Ishikawa (cell line): ENCODE results near the gene SMYD3.

Experiments
- CEBPB ChIP-seq: IDR thresholded peaks from 2 replicates; pipeline ENCODE4 v1.6.1; 2012
- CREB1 ChIP-seq: IDR thresholded peaks from 2 replicates; pipeline ENCODE4 v1.6.1; 2012; ENCODE audit warnings: low read depth
- EGR1 ChIP-seq: IDR thresholded peaks from 2 replicates; pipeline ENCODE4 v1.6.1; 2012
- EP300 ChIP-seq: IDR thresholded peaks from 2 replicates; pipeline ENCODE4 v1.6.1; 2012; ENCODE audit warnings: borderline replicate concordance
- FOXM1 ChIP-seq: IDR thresholded peaks from 2 replicates; pipeline ENCODE4 v1.6.1; 2012; ENCODE audit warnings: low read depth, borderline replicate concordance
- MAX ChIP-seq: IDR thresholded peaks from 2 replicates; pipeline ENCODE4 v1.6.1; 2012
- NFIC ChIP-seq: IDR thresholded peaks from 2 replicates; pipeline ENCODE4 v1.6.1; 2012
- RAD21 ChIP-seq: IDR thresholded peaks from 2 replicates; pipeline ENCODE4 v1.6.1; 2012; ENCODE audit warnings: low read depth
- REST ChIP-seq: IDR thresholded peaks from 2 replicates; pipeline ENCODE4 v1.6.1; 2012; ENCODE audit warnings: low read depth, mild to moderate bottlenecking
- TAF1 ChIP-seq: IDR thresholded peaks from 2 replicates; pipeline ENCODE4 v1.6.1; 2012; ENCODE audit warnings: low read depth, mild to moderate bottlenecking
- TCF12 ChIP-seq: IDR thresholded peaks from 2 replicates; pipeline ENCODE4 v1.6.1; 2012; ENCODE audit warnings: low read depth
- TEAD4 ChIP-seq: IDR thresholded peaks from 2 replicates; pipeline ENCODE4 v1.6.1; 2012
- USF1 ChIP-seq: IDR thresholded peaks from 2 replicates; pipeline ENCODE4 v1.6.1; 2012
- YY1 ChIP-seq: IDR thresholded peaks from 2 replicates; pipeline ENCODE4 v1.6.1; 2012; ENCODE audit warnings: low read depth
- ZBTB7A ChIP-seq: IDR thresholded peaks from 2 replicates; pipeline ENCODE4 v1.6.1; 2012; ENCODE audit warnings: low read depth

Gene SMYD3

GRCh38 chr1:246010386-246010785 lies 496.7 kb downstream of the SMYD3 start:
- TF ChIP-seq ZBTB7A: no peak
- TF ChIP-seq EGR1: no peak
- TF ChIP-seq TAF1: no peak
- no peak for TF ChIP-seq TEAD4
- no peak for TF ChIP-seq CREB1
- no peak for TF ChIP-seq YY1
- TF ChIP-seq USF1: no peak
- TF ChIP-seq MAX: no peak
- TF ChIP-seq RAD21: no peak

GRCh38 chr1:246008363-246008831 lies 498.7 kb downstream of the SMYD3 start:
- TF ChIP-seq REST: no peak
- TF ChIP-seq YY1: no peak
- no peak for TF ChIP-seq EP300
- no peak for TF ChIP-seq USF1
- no peak for TF ChIP-seq TAF1
- no peak for TF ChIP-seq ZBTB7A
- TF ChIP-seq TCF12: no peak
- no peak for TF ChIP-seq RAD21
- TF ChIP-seq MAX: no peak
- no peak for TF ChIP-seq EGR1
- TF ChIP-seq TEAD4: no peak
- no peak for TF ChIP-seq CREB1
- TF ChIP-seq CEBPB: no peak
- TF ChIP-seq NFIC: no peak
- no peak for TF ChIP-seq FOXM1

GRCh38 chr1:246005067-246005466 lies 502.0 kb downstream of the SMYD3 start:
- TF ChIP-seq TEAD4 (no peak), MAX (no peak), TCF12 (no peak), EP300 (no peak), FOXM1 (no peak), EGR1 (no peak), YY1 (no peak), CEBPB (no peak), NFIC (no peak), USF1 (no peak), REST (no peak), ZBTB7A (no peak), CREB1 (no peak), RAD21 (no peak), TAF1 (no peak)

GRCh38 chr1:246004301-246004700 lies 502.8 kb downstream of the SMYD3 start:
- TF ChIP-seq REST (no peak), TAF1 (no peak), FOXM1 (no peak), EGR1 (no peak), USF1 (no peak)
